GM10248 (cell line): Measurements from ENCODE around the gene CHMP3.
"Not testable (repeated sequence)": the region's sequence is repeated elsewhere in the genome, so short reads cannot be mapped to it uniquely, and the experiment has no call there.

Experiments used
- CTCF ChIA-PET: fragments of 300-600 bp; sonication (Branson Sonifier 250); formaldehyde crosslinking; extraction: SDS; loops from one replicate; lab custom pipeline; 2021; ENCODE audit warnings: antibody characterized with exemption; lab: Yijun Ruan, JAX
- POLR2A ChIA-PET: fragments of 350-650 bp; sonication (Branson Sonifier 250); formaldehyde crosslinking; extraction: SDS; loops from one replicate; lab custom pipeline; 2020; ENCODE audit warnings: antibody characterized with exemption; lab: Yijun Ruan, JAX
- DNase-seq: peaks from one replicate; pipeline ENCODE4 v3.0.0; 2012; ENCODE audit errors: extremely low spot score
- TF ChIP-seq, protein P1 (sequence below): IDR thresholded peaks from 2 replicates; pipeline ENCODE4 v1.5.1; 2012; ENCODE audit warnings: mild to moderate bottlenecking, low read depth; ENCODE audit errors: extremely low read depth, missing control alignments, control extremely low read depth

The CHMP3 gene

DNA sequence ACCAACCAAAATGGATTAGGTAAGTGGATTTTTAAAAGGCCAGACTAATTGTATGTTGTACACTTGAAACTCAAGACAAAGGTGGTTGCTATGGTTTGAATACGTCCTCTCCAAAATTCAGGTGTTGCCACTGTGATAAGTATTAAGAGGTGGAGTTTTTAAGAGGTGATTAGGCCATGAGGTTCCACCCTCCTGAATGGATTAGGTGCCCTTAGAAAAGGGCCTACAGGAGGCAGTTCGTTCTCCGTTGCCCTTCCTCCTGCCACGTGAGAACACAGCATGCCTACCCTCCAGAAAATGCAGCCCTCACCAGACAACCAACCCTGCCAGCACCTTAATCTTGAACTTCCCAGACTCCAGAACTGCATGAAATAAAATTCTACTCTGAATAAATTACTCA is 51.2 kb downstream of the CHMP3 start:
- CTCF ChIA-PET = no interaction called here
- DNase-seq = no peak
- TF ChIP-seq, protein P1, sequence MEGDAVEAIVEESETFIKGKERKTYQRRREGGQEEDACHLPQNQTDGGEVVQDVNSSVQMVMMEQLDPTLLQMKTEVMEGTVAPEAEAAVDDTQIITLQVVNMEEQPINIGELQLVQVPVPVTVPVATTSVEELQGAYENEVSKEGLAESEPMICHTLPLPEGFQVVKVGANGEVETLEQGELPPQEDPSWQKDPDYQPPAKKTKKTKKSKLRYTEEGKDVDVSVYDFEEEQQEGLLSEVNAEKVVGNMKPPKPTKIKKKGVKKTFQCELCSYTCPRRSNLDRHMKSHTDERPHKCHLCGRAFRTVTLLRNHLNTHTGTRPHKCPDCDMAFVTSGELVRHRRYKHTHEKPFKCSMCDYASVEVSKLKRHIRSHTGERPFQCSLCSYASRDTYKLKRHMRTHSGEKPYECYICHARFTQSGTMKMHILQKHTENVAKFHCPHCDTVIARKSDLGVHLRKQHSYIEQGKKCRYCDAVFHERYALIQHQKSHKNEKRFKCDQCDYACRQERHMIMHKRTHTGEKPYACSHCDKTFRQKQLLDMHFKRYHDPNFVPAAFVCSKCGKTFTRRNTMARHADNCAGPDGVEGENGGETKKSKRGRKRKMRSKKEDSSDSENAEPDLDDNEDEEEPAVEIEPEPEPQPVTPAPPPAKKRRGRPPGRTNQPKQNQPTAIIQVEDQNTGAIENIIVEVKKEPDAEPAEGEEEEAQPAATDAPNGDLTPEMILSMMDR = no peak
- POLR2A ChIA-PET = no interaction called here

DNA sequence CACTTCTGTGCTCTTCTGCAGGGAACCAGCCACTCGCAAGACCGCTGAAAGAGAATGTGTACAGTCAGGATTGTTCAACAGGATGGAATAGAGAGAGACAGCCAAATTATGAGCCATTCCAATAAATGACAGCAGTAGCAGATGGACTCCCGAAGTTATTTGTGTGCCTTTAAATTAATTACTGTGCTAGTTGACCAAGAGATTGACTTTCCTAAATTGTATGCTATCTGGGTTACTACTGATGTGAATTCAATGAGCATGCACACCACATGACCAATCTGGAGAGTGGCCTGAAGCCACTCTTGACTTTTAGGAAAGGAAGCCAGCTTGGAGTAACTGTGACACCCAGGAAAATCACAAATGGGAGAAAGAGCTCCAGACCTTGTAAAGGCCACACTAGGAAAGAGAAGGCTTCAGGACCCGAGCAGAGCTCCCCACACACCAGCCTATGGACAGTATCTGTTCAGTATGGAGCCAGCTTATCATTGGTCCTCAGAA is 52.8 kb downstream of the CHMP3 start:
- CTCF ChIA-PET = interaction anchor here (0.8 to 1.3 kb wide), 3 partner anchors 9 to 52 kb away, joined by 3 read pairs; no protein-coding TSS in a partner anchor
- POLR2A ChIA-PET = no interaction called here
- TF ChIP-seq, protein P1 = no peak
- DNase-seq = no peak

DNA sequence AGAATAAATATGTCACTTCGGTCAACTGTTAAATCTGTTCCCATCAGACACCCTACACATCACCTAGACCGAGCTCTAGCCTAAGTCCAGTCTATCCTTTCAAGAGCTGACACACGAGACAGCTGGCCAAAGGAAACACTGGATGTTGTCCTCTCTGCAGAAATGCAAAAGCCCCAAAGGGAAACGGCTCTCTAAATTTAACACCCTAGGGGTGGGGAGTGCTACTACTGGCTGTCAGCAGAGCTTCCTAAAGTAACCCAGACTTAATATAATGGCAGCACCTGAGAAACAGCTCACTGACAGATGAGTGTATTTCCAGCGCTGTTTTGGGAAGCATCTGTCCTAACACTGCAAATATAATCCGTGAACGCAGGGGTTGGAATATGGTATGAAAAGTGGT is 55.6 kb downstream of the CHMP3 start:
- no peak for DNase-seq
- CTCF ChIA-PET = interaction anchor here (1.1 kb wide), 1 partner anchor 17 kb away, joined by 3 read pairs; no protein-coding TSS in a partner anchor
- POLR2A ChIA-PET = no interaction called here
- TF ChIP-seq, protein P1 = no peak

DNA sequence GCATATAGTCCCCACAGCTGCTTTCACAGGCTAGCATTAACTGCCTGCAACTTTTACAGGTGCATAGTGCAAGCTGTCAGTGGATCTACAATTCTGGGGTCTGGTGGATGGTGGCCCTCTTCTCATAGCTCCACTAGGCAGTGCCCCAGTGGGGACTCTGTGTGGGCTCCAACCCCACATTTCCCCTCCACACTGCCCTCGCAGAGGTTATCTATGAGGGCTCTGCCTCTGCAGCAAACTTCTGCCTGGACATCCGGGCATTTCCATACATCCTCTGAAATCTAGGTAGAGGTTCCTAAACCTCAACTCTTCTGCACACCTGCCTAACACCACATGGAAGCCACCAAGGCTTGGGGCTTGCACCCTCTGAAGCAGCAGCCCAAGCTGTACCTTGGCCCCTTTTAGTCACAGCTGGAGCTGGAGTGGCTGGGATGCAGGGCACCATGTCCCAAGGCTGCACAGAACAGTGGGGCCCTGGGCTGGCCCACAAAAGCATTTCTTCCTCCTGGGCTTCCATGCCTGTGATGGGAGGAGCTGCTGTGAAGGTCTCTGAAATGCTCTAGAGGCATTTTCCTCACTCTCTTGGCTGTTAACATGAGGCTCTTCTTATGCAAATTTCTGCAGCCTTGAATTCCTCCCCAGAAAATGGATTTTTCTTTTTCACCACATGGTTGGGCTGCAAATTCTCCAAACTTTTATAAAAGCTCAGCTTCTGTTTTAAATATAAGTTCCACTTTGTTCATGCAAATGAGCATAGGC is 62.7 kb downstream of the CHMP3 start:
- POLR2A ChIA-PET = no interaction called here
- TF ChIP-seq, protein P1 = no peak
- CTCF ChIA-PET = no interaction called here
- DNase-seq = no peak

DNA sequence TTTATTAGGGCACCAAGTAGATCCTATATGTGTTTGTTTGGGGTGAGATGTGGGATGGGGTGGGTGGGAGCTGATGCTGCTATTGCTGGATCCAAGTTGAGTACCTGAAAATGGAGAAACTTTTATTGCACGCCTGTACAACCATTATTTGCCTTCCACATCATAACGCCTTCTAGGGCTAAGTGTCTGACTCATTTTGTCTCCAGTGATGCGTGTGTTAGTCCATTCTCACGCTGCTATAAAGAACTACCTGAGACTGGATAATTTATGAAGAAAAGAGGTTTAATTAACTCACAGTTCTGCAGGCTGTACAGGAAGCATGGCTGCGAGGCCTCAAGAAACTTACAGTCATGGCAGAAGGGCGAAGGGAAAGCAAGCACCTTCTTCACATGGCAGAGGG is 63.9 kb downstream of the CHMP3 start:
- ChIA-PET CTCF (no interaction called here), POLR2A (no interaction called here)
- DNase-seq = no peak
- TF ChIP-seq, protein P1 = no peak

DNA sequence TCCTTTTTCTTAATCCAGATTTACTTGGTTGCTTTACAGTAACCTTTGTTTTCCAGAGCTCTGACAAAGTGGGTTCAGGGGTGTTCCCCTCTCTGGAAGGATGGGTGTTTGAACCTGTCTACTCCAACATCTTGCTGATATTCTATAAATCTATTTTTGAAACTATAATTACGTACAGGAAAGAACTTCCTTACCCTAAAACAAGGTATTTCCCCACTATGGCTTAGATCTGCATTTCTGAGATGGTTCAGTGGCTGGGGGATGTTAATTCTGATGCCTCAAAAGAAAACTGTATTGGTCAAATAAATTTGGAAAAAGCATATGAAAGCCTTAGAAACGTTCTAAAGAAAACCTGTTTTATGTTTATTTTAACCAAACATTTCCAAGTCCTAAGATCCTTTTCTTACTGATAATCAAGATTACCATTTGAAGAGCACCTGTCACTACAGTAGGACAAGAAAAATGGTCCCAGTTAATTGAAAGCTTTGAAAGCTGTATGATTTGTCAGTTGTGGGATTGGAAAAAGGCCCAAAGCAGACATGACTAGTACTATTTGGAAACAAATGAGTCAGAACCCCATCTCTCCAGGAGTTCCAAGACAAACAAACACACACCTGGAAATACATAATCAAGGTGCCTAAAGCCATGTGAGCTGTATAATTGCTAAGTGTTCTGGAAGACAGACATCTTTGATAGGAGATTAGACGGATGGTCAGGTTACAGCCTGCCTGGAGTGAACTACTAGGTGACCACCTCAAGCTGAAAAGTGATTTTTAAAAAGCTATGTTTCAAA is 64.6 kb downstream of the CHMP3 start:
- TF ChIP-seq, protein P1 = no peak
- ChIA-PET POLR2A (no interaction called here), CTCF (interaction anchor here (0.9 to 1.6 kb wide), 4 partner anchors 8 to 29 kb away, joined by 3 to 4 read pairs (median 4); no protein-coding TSS in a partner anchor)
- no peak for DNase-seq

DNA sequence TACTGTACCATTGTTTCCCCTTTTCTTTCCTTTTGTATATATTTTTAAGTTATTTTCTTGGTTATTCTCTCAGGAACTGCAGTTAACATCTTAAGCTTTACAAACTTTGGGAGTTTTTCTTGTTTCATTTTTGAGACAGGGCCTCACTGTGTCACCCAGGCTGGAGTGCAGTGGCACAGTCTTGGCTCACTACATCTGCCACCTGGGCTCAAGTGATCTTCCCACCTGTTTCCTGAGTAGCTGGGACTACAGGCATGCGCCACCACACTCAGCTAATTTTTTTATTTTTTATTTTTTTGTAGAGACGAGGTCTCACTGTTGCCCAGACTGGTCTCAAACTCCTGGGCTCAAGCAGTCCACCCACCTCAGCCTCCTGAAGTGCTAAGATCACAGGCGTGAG is 66.9 kb downstream of the CHMP3 start:
- DNase-seq, POLR2A ChIA-PET, CTCF ChIA-PET: not testable (repeated sequence)
